MM.1S (cell line): ENCODE data around the gene LHPP.

Source experiments
- DNase-seq: peaks from one replicate; pipeline ENCODE4 v3.0.0-alpha.2; 2015
- H2AFZ ChIP-seq: fragments of 300-600 bp; sonication (generic); 2 replicates; pipeline ENCODE4 v1.6.0; 2016; ENCODE audit warnings: antibody characterized with exemption, low read length
- H3F3A ChIP-seq: fragments of 300-600 bp; sonication (generic); 2 replicates; pipeline ENCODE4 v1.6.1; 2016; ENCODE audit warnings: mild to moderate bottlenecking, antibody characterized with exemption, low read length, moderate library complexity, mixed read lengths; ENCODE audit not compliant: insufficient read depth
- H3K27ac ChIP-seq: fragments of 300-600 bp; sonication (generic); 2 replicates; pipeline ENCODE4 v1.5.1; 2016; ENCODE audit warnings: mild to moderate bottlenecking, low read length
- H3K27me3 ChIP-seq: fragments of 300-600 bp; sonication (generic); replicated peaks from 2 replicates; pipeline ENCODE4 v1.6.0; 2016; ENCODE audit warnings: low read length; ENCODE audit not compliant: insufficient read depth
- H3K36me3 ChIP-seq: fragments of 300-600 bp; sonication (generic); replicated peaks from 2 replicates; pipeline ENCODE4 v1.6.1; 2016; ENCODE audit warnings: mild to moderate bottlenecking, low read length, mixed read lengths; ENCODE audit not compliant: insufficient read depth
- H3K4me1 ChIP-seq: fragments of 300-600 bp; sonication (generic); 2 replicates; pipeline ENCODE4 v1.6.1; 2016; ENCODE audit warnings: low read length, mixed read lengths
- H3K4me2 ChIP-seq: fragments of 300-600 bp; sonication (generic); 2 replicates; pipeline ENCODE4 v1.6.0; 2016; ENCODE audit warnings: low read depth, low read length
- H3K4me3 ChIP-seq: fragments of 300-600 bp; sonication (generic); 2 replicates; pipeline ENCODE4 v1.5.1; 2016; ENCODE audit warnings: low read length, mixed read lengths
- H3K79me2 ChIP-seq: fragments of 300-600 bp; sonication (generic); 2 replicates; pipeline ENCODE4 v1.6.1; 2016; ENCODE audit warnings: mixed run types, low read length, mixed read lengths
- H3K9ac ChIP-seq: fragments of 300-600 bp; sonication (generic); 2 replicates; pipeline ENCODE4 v1.6.1; 2016; ENCODE audit warnings: low read length, mixed read lengths
- H3K9me2 ChIP-seq: fragments of 300-600 bp; sonication (generic); replicated peaks from 2 replicates; pipeline ENCODE4 v1.6.1; 2016; ENCODE audit warnings: mild to moderate bottlenecking, low read length, mixed read lengths; ENCODE audit not compliant: insufficient read depth
- H3K9me3 ChIP-seq: fragments of 300-600 bp; sonication (generic); replicated peaks from 2 replicates; pipeline ENCODE4 v1.6.1; 2016; ENCODE audit warnings: mild to moderate bottlenecking, low read length, mixed read lengths; ENCODE audit not compliant: insufficient read depth
- H4K20me1 ChIP-seq: fragments of 300-600 bp; sonication (generic); 2 replicates; pipeline ENCODE4 v1.6.1; 2016; ENCODE audit warnings: mild to moderate bottlenecking, low read length, moderate library complexity, mixed read lengths; ENCODE audit not compliant: insufficient read depth
- EZH2 ChIP-seq: fragments of 300-600 bp; sonication (generic); optimal IDR thresholded peaks from 2 replicates; pipeline ENCODE3; 2017; ENCODE audit warnings: low read depth, mild to moderate bottlenecking, antibody characterized with exemption, low read length, mixed read lengths
- EZH2phosphoT487 ChIP-seq: fragments of 300-600 bp; sonication (generic); IDR thresholded peaks from 2 replicates; pipeline ENCODE4 v1.6.1; 2018; ENCODE audit warnings: antibody characterized with exemption, low read length
- TF ChIP-seq, protein P1 (sequence below): fragments of 300-600 bp; sonication (generic); IDR thresholded peaks from 2 replicates; pipeline ENCODE4 v1.5.1; 2016; ENCODE audit warnings: antibody characterized with exemption, low read length, mixed read lengths

LHPP gene

DNA sequence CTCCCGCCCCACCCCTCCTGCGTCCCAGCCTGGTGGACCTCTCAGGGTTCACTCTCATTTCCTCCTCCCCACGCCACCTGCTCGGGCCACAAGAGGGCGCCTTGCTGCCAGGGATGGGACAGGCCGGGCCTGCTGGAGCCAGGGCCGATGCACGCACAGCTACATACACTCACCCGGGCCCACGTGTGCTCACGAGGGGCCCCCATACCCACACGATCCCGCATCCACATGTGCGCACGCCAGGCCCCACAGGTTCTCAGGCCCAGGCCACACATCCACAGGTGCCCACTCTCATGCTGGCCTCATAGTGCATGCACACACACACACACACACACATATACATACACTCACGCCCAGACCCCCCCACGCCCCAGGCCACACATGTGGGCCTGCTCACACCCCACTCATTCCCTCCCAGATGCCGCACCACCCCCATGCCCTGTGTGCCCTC lies 68.6 kb downstream of the LHPP start:
- H3K9me3 ChIP-seq, result no peaks in the 10 kb centered on the region
- no peak for TF ChIP-seq EZH2
- TF ChIP-seq, protein P1, sequence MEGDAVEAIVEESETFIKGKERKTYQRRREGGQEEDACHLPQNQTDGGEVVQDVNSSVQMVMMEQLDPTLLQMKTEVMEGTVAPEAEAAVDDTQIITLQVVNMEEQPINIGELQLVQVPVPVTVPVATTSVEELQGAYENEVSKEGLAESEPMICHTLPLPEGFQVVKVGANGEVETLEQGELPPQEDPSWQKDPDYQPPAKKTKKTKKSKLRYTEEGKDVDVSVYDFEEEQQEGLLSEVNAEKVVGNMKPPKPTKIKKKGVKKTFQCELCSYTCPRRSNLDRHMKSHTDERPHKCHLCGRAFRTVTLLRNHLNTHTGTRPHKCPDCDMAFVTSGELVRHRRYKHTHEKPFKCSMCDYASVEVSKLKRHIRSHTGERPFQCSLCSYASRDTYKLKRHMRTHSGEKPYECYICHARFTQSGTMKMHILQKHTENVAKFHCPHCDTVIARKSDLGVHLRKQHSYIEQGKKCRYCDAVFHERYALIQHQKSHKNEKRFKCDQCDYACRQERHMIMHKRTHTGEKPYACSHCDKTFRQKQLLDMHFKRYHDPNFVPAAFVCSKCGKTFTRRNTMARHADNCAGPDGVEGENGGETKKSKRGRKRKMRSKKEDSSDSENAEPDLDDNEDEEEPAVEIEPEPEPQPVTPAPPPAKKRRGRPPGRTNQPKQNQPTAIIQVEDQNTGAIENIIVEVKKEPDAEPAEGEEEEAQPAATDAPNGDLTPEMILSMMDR, result peak; percentile 89
- H3K79me2 ChIP-seq, result no peaks in the 10 kb centered on the region
- no peak overlapping the region for H3K27ac ChIP-seq
- H2AFZ ChIP-seq, result peak overlapping the region; percentile 39; the same call in 1 of the 2 replicates
- no peaks in the 10 kb centered on the region for H3F3A ChIP-seq
- H3K36me3 ChIP-seq, result no peaks in the 10 kb centered on the region
- no peak overlapping the region; the same call in 1 of the 2 replicates for H3K9ac ChIP-seq
- peak; percentile 78 for DNase-seq
- no peaks in the 10 kb centered on the region for H3K9me2 ChIP-seq
- H3K4me1 ChIP-seq, result no peaks in the 10 kb centered on the region; the same call in 1 of the 2 replicates
- H3K4me2 ChIP-seq, result peak overlapping the region; percentile 8; the same call in 1 of the 2 replicates
- H3K4me3 ChIP-seq, result no peak overlapping the region
- no peaks in the 10 kb centered on the region for H3K27me3 ChIP-seq
- H4K20me1 ChIP-seq, result no peaks in the 10 kb centered on the region

GRCh38 chr10:124530816-124531215 lies 69.2 kb downstream of the LHPP start:
- no peaks in the 10 kb centered on the region for H3F3A ChIP-seq
- H4K20me1 ChIP-seq, result no peaks in the 10 kb centered on the region
- no peaks in the 10 kb centered on the region for H3K79me2 ChIP-seq
- H3K36me3 ChIP-seq, result no peaks in the 10 kb centered on the region
- H2AFZ ChIP-seq, result no peak overlapping the region
- DNase-seq, result no peak
- TF ChIP-seq EZH2phosphoT487, result no peak
- TF ChIP-seq EZH2, result no peak
- TF ChIP-seq, protein P1, result no peak
- no peaks in the 10 kb centered on the region for H3K9me3 ChIP-seq
- H3K9ac ChIP-seq, result no peak overlapping the region
- H3K9me2 ChIP-seq, result no peaks in the 10 kb centered on the region
- H3K4me1 ChIP-seq, result no peaks in the 10 kb centered on the region; the same call in 1 of the 2 replicates
- no peak overlapping the region for H3K27ac ChIP-seq
- no peak overlapping the region for H3K4me2 ChIP-seq
- no peak overlapping the region for H3K4me3 ChIP-seq
- no peaks in the 10 kb centered on the region for H3K27me3 ChIP-seq

GRCh38 chr10:124532106-124532641 lies 70.6 kb downstream of the LHPP start:
- TF ChIP-seq EZH2phosphoT487 (no peak), EZH2 (no peak)
- TF ChIP-seq, protein P1, result peak; percentile 72
- Histone ChIP-seq H3K9me3 (no peaks in the 10 kb centered on the region), H3K27me3 (no peaks in the 10 kb centered on the region), H3K36me3 (no peaks in the 10 kb centered on the region), H3K9ac (no peak overlapping the region), H3K9me2 (no peaks in the 10 kb centered on the region), H3K4me3 (no peak overlapping the region), H3K27ac (no peak overlapping the region), H3K4me1 (no peaks in the 10 kb centered on the region; the same call in 1 of the 2 replicates), H4K20me1 (no peaks in the 10 kb centered on the region), H3K4me2 (no peak overlapping the region), H3F3A (no peaks in the 10 kb centered on the region), H2AFZ (no peak overlapping the region), H3K79me2 (no peaks in the 10 kb centered on the region)
- DNase-seq, result peak; percentile 75
